Right atrium auricular region (tissue), 2 donors: ENCODE measurements around the gene METTL23. TPM values are rescaled to one million over a fixed set of nuclear protein-coding genes. Genes with fewer than 3 reads are reported as not detected.
"Not testable (repeated sequence)": the region's sequence is repeated elsewhere in the genome, so short reads cannot be mapped to it uniquely, and the experiment has no call there.

Experiments
- DNase-seq: peaks from one replicate; pipeline ENCODE4 v3.0.0-alpha.2; 2019; ENCODE audit warnings: low spot score
- H3K27ac ChIP-seq, 2 donors: fragments of 200-600 bp; sonication (generic); 1 replicate in 1 of 2; 2 replicates in 1 of 2; pipeline ENCODE4 v1.5.1; 2016 to 2019
- H3K27me3 ChIP-seq, 2 donors: fragments of 200-600 bp; sonication (generic); one replicate each; pipeline versions ENCODE4 v1.5.1 to v1.6.0; 2017 to 2019
- H3K36me3 ChIP-seq: fragments of 200-600 bp; sonication (generic); one replicate; pipeline ENCODE4 v1.5.1; 2016
- H3K4me1 ChIP-seq, 2 donors: fragments of 200-600 bp; sonication (generic); one replicate each; pipeline versions ENCODE4 v1.5.1 to v1.6.0; 2017 to 2019
- H3K4me3 ChIP-seq, 2 donors: fragments of 200-600 bp; sonication (generic); 1 replicate in 1 of 2; 2 replicates in 1 of 2; pipeline ENCODE4 v1.5.1; 2017 to 2019; ENCODE audit warnings: mild to moderate bottlenecking in 1 of 2, moderate library complexity in 1 of 2
- H3K9me3 ChIP-seq, 2 donors: fragments of 200-600 bp; sonication (generic); one replicate each; pipeline ENCODE4 v1.5.1; 2019
- CTCF ChIP-seq, 2 donors: fragments of 200-600 bp; sonication (generic); IDR thresholded peaks; one replicate each; pipeline ENCODE4 v1.5.1; 2019; ENCODE audit warnings: antibody characterized with exemption in 2 of 2
- total RNA-seq, 2 donors: library from RNA; depleted of rRNA; stranded (reverse); fragments of >200 nt; gene quantifications; one replicate each; pipeline ENCODE4 v1.1.0, GENCODE V29; 2016

METTL23 gene
- total RNA-seq, 2 donors from 2014 or later = 22.6 to 26.8 TPM

GRCh38 chr17:76722279-76722678 lies 4.4 kb upstream of the METTL23 start:
- Histone ChIP-seq H3K27me3 (no peaks in the 10 kb centered on the region), H3K27ac (no peak overlapping the region), H3K4me3 (no peak overlapping the region), H3K9me3 (no peaks in the 10 kb centered on the region), H3K36me3 (peaks cover 79% of the 10 kb centered on the region), H3K4me1 (peaks cover 0 to 51% of the 10 kb centered on the region in 2 donors)
- DNase-seq = no peak
- TF ChIP-seq CTCF (IDR thresholded peaks at IDR 0.05) = no peak

GRCh38 chr17:76722977-76723376 lies 3.7 kb upstream of the METTL23 start:
- DNase-seq, H3K27ac ChIP-seq: not testable (repeated sequence)
- peaks cover 0 to 53% of the 10 kb centered on the region in 2 donors for H3K4me1 ChIP-seq

GRCh38 chr17:76723812-76724211 lies 2.8 kb upstream of the METTL23 start:
- Histone ChIP-seq H3K9me3 (no peaks in the 10 kb centered on the region), H3K4me1 (peaks cover 0 to 55% of the 10 kb centered on the region in 2 donors), H3K36me3 (peaks cover 63% of the 10 kb centered on the region), H3K27me3 (no peaks in the 10 kb centered on the region), H3K4me3 (no peak overlapping the region), H3K27ac (no peak overlapping the region)
- no peak for DNase-seq
- TF ChIP-seq CTCF (IDR thresholded peaks at IDR 0.05) = no peak

More at GRCh38 chr17:76722977-76723376, 3.7 kb upstream of the METTL23 start:
- H3K36me3 ChIP-seq = peaks cover 72% of the 10 kb centered on the region
- H3K27me3 ChIP-seq, H3K9me3 ChIP-seq, H3K4me3 ChIP-seq: not testable (repeated sequence)

- Histone ChIP-seq H3K4me1 (peaks cover 0 to 60% of the 10 kb centered on the region in 2 donors), H3K27me3 (no peaks in the 10 kb centered on the region), H3K27ac (peak overlapping the region; percentile 100), H3K36me3 (peaks cover 49% of the 10 kb centered on the region), H3K4me3 (peak overlapping the region; percentile 94 to 98), H3K9me3 (no peaks in the 10 kb centered on the region)
- DNase-seq = peak; percentile 90
- TF ChIP-seq CTCF (IDR thresholded peaks at IDR 0.05) = no peak
Measured at GRCh38 chr17:76725580-76726230, 934 bp upstream of the METTL23 start.

GRCh38 chr17:76726231-76726775 lies 336 bp upstream of the METTL23 start, which contains the start of gene JMJD6:
TSS of gene JMJD6 (minus strand) at chr17:76726606. CDS start at chr17:76726475, 131 bp downstream.
- Histone ChIP-seq H3K27ac (peak within 1 kb of the TSS; percentile 100), H3K9me3 (no peaks in the 10 kb centered on the region), H3K4me1 (peaks cover 0 to 55% of the 10 kb centered on the region in 2 donors), H3K27me3 (no peaks in the 10 kb centered on the region), H3K36me3 (peaks cover 47% of the 10 kb centered on the region), H3K4me3 (peak within 1 kb of the TSS; percentile 94 to 98)
- DNase-seq = peak; percentile 98
- no peak for TF ChIP-seq CTCF (IDR thresholded peaks at IDR 0.05)

- Histone ChIP-seq H3K36me3 (peaks cover 48% of the 10 kb centered on the region), H3K4me1 (peaks cover 0 to 52% of the 10 kb centered on the region in 2 donors)
- no peak for TF ChIP-seq CTCF (IDR thresholded peaks at IDR 0.05)
Measured at GRCh38 chr17:76727745-76728456, 1.3 kb downstream of the METTL23 start.

GRCh38 chr17:76731800-76732733 lies 5.4 kb downstream of the METTL23 start:
- H3K9me3 ChIP-seq, H3K4me3 ChIP-seq, H3K27me3 ChIP-seq, DNase-seq, H3K27ac ChIP-seq: not testable (repeated sequence)
- H3K4me1 ChIP-seq = peaks cover 0 to 54% of the 10 kb centered on the region in 2 donors
- H3K36me3 ChIP-seq = peaks cover 56% of the 10 kb centered on the region

More at GRCh38 chr17:76727745-76728456, 1.3 kb downstream of the METTL23 start:
- Histone ChIP-seq H3K9me3 (no peaks in the 10 kb centered on the region), H3K27ac (peak overlapping the region; percentile 100), H3K27me3 (no peaks in the 10 kb centered on the region), H3K4me3 (peak overlapping the region in 1 of 2 donors; percentile 98)
- DNase-seq = no peak
